Activated CD8-positive, alpha-beta T cell treated with anti-CD3 and anti-CD28 coated beads for 36 hours (primary cell): ENCODE measurements around the gene LKAAEAR1. TPM values are rescaled to one million over a fixed set of nuclear protein-coding genes. Genes with fewer than 3 reads are reported as not detected.

Source experiments
- ATAC-seq: fragments of 200-7000 bp; cut with Tn5 transposase; one replicate; pipeline ENCODE4 v1.10.0; 2021; ENCODE audit warnings: mild to moderate bottlenecking, moderate library complexity
- CTCF ChIA-PET: fragments of 350-600 bp; sonication (Branson Sonifier 250); formaldehyde crosslinking; loops from one replicate; lab custom pipeline; 2021; ENCODE audit warnings: antibody characterized with exemption; lab: Charles Lee
- POLR2A ChIA-PET: fragments of 350-600 bp; sonication (Branson Sonifier 250); formaldehyde crosslinking; loops from one replicate; lab custom pipeline; 2021; ENCODE audit warnings: antibody characterized with exemption; lab: Charles Lee
- DNase-seq: peaks from one replicate; pipeline ENCODE4 v3.0.0-alpha.2; 2020
- H3K27ac Mint-ChIP-seq: one replicate; pipeline ENCODE4 v1.8.0; 2021; ENCODE audit warnings: mild to moderate bottlenecking, mixed read lengths
- H3K27me3 Mint-ChIP-seq: one replicate; pipeline ENCODE4 v1.8.0; 2021; ENCODE audit warnings: mixed read lengths
- H3K36me3 Mint-ChIP-seq: one replicate; pipeline ENCODE4 v1.8.0; 2021; ENCODE audit warnings: low read depth, mixed read lengths
- H3K4me1 Mint-ChIP-seq: one replicate; pipeline ENCODE4 v1.8.0; 2021; ENCODE audit warnings: low read depth, mixed read lengths
- H3K4me3 Mint-ChIP-seq: one replicate; pipeline ENCODE4 v1.8.0; 2021; ENCODE audit warnings: mild to moderate bottlenecking, moderate library complexity, mixed read lengths
- H3K9me3 Mint-ChIP-seq: one replicate; pipeline ENCODE4 v1.8.0; 2021; ENCODE audit warnings: mixed read lengths
- CTCF ChIP-seq: fragments of 200-600 bp; IDR thresholded peaks from one replicate; pipeline ENCODE4 v1.8.0; 2022; ENCODE audit warnings: antibody characterized with exemption, mild to moderate bottlenecking
- intact Hi-C: fragments of 100-400 bp; cut with micrococcal nuclease; formaldehyde crosslinking; loops from one replicate; pipeline ENCODE4 v1.10.0; 2022
- total RNA-seq, 2 experiments: library from RNA; stranded (reverse); gene quantifications; one replicate each; pipeline ENCODE4 v1.2.3, GENCODE V29; 2021

Gene LKAAEAR1
- total RNA-seq, 2 experiments from 2014 or later = 0.43 TPM

- POLR2A ChIA-PET = no interaction called here
- no peak overlapping the region for H3K27ac Mint-ChIP-seq
- TF ChIP-seq CTCF = no peak
- H3K27me3 Mint-ChIP-seq = peaks cover 15% of the 10 kb centered on the region
- DNase-seq (no peak), ATAC-seq (no peak)
- CTCF ChIA-PET = interaction anchor here (5.0 kb wide), 1 partner anchor 17 kb away, joined by 47 read pairs; no protein-coding TSS in a partner anchor
- H3K9me3 Mint-ChIP-seq = no peaks in the 10 kb centered on the region
- H3K4me1 Mint-ChIP-seq = peaks cover 13% of the 10 kb centered on the region
- H3K4me3 Mint-ChIP-seq = no peak overlapping the region
- no peaks in the 10 kb centered on the region for H3K36me3 Mint-ChIP-seq
- intact Hi-C loops = no loop called here
Observed at GRCh38 chr20:64055893-64056638, 28.1 kb downstream of the LKAAEAR1 start.

- ChIA-PET POLR2A (interaction anchor here (0.6 to 1.4 kb wide), 2 partner anchors 9 to 11 kb away, joined by 3 read pairs; no protein-coding TSS in a partner anchor), CTCF (interaction anchor here (1.6 kb wide), 1 partner anchor 15 kb away, joined by 9 read pairs; no protein-coding TSS in a partner anchor)
- H3K27ac Mint-ChIP-seq = no peak overlapping the region
- DNase-seq (no peak), ATAC-seq (no peak)
- intact Hi-C loops = no loop called here
- no peak for TF ChIP-seq CTCF
- no peaks in the 10 kb centered on the region for H3K9me3 Mint-ChIP-seq
- H3K36me3 Mint-ChIP-seq = no peaks in the 10 kb centered on the region
- H3K4me1 Mint-ChIP-seq = peaks cover 13% of the 10 kb centered on the region
- H3K27me3 Mint-ChIP-seq = peaks cover 21% of the 10 kb centered on the region
- H3K4me3 Mint-ChIP-seq = no peak overlapping the region
Observed at GRCh38 chr20:64055396-64055892, 28.8 kb downstream of the LKAAEAR1 start.

GRCh38 chr20:64053841-64054661, 30.1 kb downstream of the LKAAEAR1 start:
- Mint-ChIP-seq H3K27me3 (peaks cover 26% of the 10 kb centered on the region), H3K9me3 (no peaks in the 10 kb centered on the region), H3K36me3 (no peaks in the 10 kb centered on the region), H3K27ac (no peak overlapping the region), H3K4me1 (peaks cover 13% of the 10 kb centered on the region), H3K4me3 (no peak overlapping the region)
- DNase-seq (no peak), ATAC-seq (no peak)
- CTCF ChIA-PET = interaction anchor here (1.2 to 1.6 kb wide), 3 partner anchors 8 to 67 kb away, joined by 4 to 9 read pairs (median 5); no protein-coding TSS in a partner anchor
- TF ChIP-seq CTCF = no peak
- intact Hi-C loops = no loop called here
- POLR2A ChIA-PET = interaction anchor here (0.6 to 1.4 kb wide), 3 partner anchors 12 to 267 kb away, joined by 3 read pairs; no protein-coding TSS in a partner anchor

GRCh38 chr20:64052987-64053840, 31.0 kb downstream of the LKAAEAR1 start:
- peaks cover 27% of the 10 kb centered on the region for H3K27me3 Mint-ChIP-seq
- ATAC-seq (no peak), DNase-seq (no peak)
- ChIA-PET CTCF (interaction anchor here (1.2 to 1.6 kb wide), 3 partner anchors 9 to 67 kb away, joined by 4 to 14 read pairs (median 5); no protein-coding TSS in a partner anchor), POLR2A (interaction anchor here (0.6 to 1.4 kb wide), 3 partner anchors 12 to 267 kb away, joined by 3 read pairs; no protein-coding TSS in a partner anchor)
- intact Hi-C loops = no loop called here
- peaks cover 9% of the 10 kb centered on the region for H3K4me1 Mint-ChIP-seq
- no peaks in the 10 kb centered on the region for H3K9me3 Mint-ChIP-seq
- TF ChIP-seq CTCF = no peak
- no peaks in the 10 kb centered on the region for H3K36me3 Mint-ChIP-seq
- no peak overlapping the region for H3K4me3 Mint-ChIP-seq
- H3K27ac Mint-ChIP-seq = no peak overlapping the region
